GM18951 (cell line): ENCODE measurements around the gene ALDH18A1.
"Not testable (repeated sequence)": the region's sequence is repeated elsewhere in the genome, so short reads cannot be mapped to it uniquely, and the experiment has no call there.

ENCODE experiments used
- POLR2A ChIP-seq: IDR thresholded peaks from 4 replicates; pipeline ENCODE4 v1.6.1; 2011; ENCODE audit warnings: mild to moderate bottlenecking; ENCODE audit not compliant: insufficient read length, insufficient read depth; ENCODE audit errors: extremely low read depth
- in situ Hi-C: fragments of 300-500 bp; cut with MboI; formaldehyde crosslinking; loops from one replicate; pipeline ENCODE4 v1.12.0; 2022; ENCODE audit warnings: low sequenced_read_pairs, mixed read lengths, inconsistent platforms; ENCODE audit not compliant: unreplicated experiment

ALDH18A1 gene

GRCh38 chr10:95656291-95657164 is at the start of gene ALDH18A1:
ALDH18A1 (minus strand) TSS chr10:95656711; CDS start chr10:95653377, 3,334 bp downstream.
- in situ Hi-C loops, result no loop called here
- TF ChIP-seq POLR2A, result peak; percentile 79

GRCh38 chr10:95698415-95698814 is 41.9 kb upstream of the ALDH18A1 start:
- no peak for TF ChIP-seq POLR2A
- in situ Hi-C loops, result loop anchor here (5.0 to 25.0 kb wide), 2 partner anchors 144 to 289 kb away; no protein-coding TSS in a partner anchor

GRCh38 chr10:95697429-95697828 is 40.9 kb upstream of the ALDH18A1 start:
- TF ChIP-seq POLR2A, result no peak
- in situ Hi-C loops, result loop anchor here (5.0 to 25.0 kb wide), 2 partner anchors 145 to 290 kb away; no protein-coding TSS in a partner anchor

GRCh38 chr10:95694665-95695064 is 38.2 kb upstream of the ALDH18A1 start:
- in situ Hi-C loops, result loop anchor here (5.0 to 25.0 kb wide), 2 partner anchors 148 to 293 kb away; no protein-coding TSS in a partner anchor
- TF ChIP-seq POLR2A, result no peak

- in situ Hi-C loops, result loop anchor here (25.0 kb wide), 1 partner anchor 293 kb away; no protein-coding TSS in a partner anchor
- peak; percentile 75 for TF ChIP-seq POLR2A
Measured at GRCh38 chr10:95693668-95694534, 37.4 kb upstream of the ALDH18A1 start, which contains the start of gene TCTN3. TCTN3 (minus strand) TSS chr10:95693927; CDS start chr10:95693899, 28 bp downstream.

- in situ Hi-C loops, result loop anchor here (25.0 kb wide), 1 partner anchor 294 kb away; no protein-coding TSS in a partner anchor
Measured at GRCh38 chr10:95693071-95693667, 36.7 kb upstream of the ALDH18A1 start.

GRCh38 chr10:95691281-95691680 is 34.8 kb upstream of the ALDH18A1 start:
- no peak for TF ChIP-seq POLR2A
- in situ Hi-C loops, result loop anchor here (25.0 kb wide), 1 partner anchor 296 kb away; no protein-coding TSS in a partner anchor

More at GRCh38 chr10:95693071-95693667, 36.7 kb upstream of the ALDH18A1 start:
- no peak for TF ChIP-seq POLR2A

- TF ChIP-seq POLR2A, result no peak
- in situ Hi-C loops, result loop anchor here (25.0 kb wide), 1 partner anchor 299 kb away; no protein-coding TSS in a partner anchor
Measured at GRCh38 chr10:95688648-95689047, 32.1 kb upstream of the ALDH18A1 start.

GRCh38 chr10:95683966-95684365 is 27.5 kb upstream of the ALDH18A1 start:
- in situ Hi-C loops, result loop anchor here (25.0 kb wide), 1 partner anchor 303 kb away; no protein-coding TSS in a partner anchor
- TF ChIP-seq POLR2A, result no peak

GRCh38 chr10:95675403-95676116 is 19.0 kb upstream of the ALDH18A1 start:
- in situ Hi-C loops, result loop anchor here (25.0 kb wide), 1 partner anchor 312 kb away; no protein-coding TSS in a partner anchor
- TF ChIP-seq POLR2A, result no peak

- in situ Hi-C loops, result loop anchor here (25.0 kb wide), 1 partner anchor 313 kb away; no protein-coding TSS in a partner anchor
- no peak for TF ChIP-seq POLR2A
Measured at GRCh38 chr10:95674643-95675042, 18.1 kb upstream of the ALDH18A1 start.

GRCh38 chr10:95672641-95673040 is 16.1 kb upstream of the ALDH18A1 start:
- in situ Hi-C loops, result not testable (repeated sequence)
